Nephron progenitor cell (in vitro differentiated cells): ENCODE measurements around the gene PARN.
A peak's percentile ranks its signal among the peaks of the same experiment; 100 is the strongest.

Experiments used
- DNase-seq: peaks from one replicate; pipeline ENCODE4 v3.0.0; 2021
- H3K27ac Mint-ChIP-seq: 2 replicates; pipeline ENCODE4 v1.8.0; 2021; ENCODE audit warnings: mild to moderate bottlenecking, moderate library complexity, mixed read lengths
- H3K27me3 Mint-ChIP-seq: 2 replicates; pipeline ENCODE4 v1.8.0; 2021; ENCODE audit warnings: mild to moderate bottlenecking, low read depth, mixed read lengths; ENCODE audit not compliant: poor library complexity
- H3K36me3 Mint-ChIP-seq: 2 replicates; pipeline ENCODE4 v1.8.0; 2021; ENCODE audit warnings: low read depth, mixed read lengths
- H3K4me1 Mint-ChIP-seq: 2 replicates; pipeline ENCODE4 v1.8.0; 2021; ENCODE audit warnings: mixed read lengths
- H3K4me3 Mint-ChIP-seq: 2 replicates; pipeline ENCODE4 v1.8.0; 2021; ENCODE audit warnings: mild to moderate bottlenecking, moderate library complexity, mixed read lengths
- H3K9me3 Mint-ChIP-seq: 2 replicates; pipeline ENCODE4 v1.8.0; 2021; ENCODE audit warnings: mild to moderate bottlenecking, moderate library complexity, mixed read lengths
- TF ChIP-seq, protein P1 (sequence below): fragments of 200-600 bp; sonication (generic); IDR thresholded peaks from 2 replicates; pipeline ENCODE4 v1.5.0; 2021; ENCODE audit warnings: antibody characterized with exemption

PARN gene

DNA sequence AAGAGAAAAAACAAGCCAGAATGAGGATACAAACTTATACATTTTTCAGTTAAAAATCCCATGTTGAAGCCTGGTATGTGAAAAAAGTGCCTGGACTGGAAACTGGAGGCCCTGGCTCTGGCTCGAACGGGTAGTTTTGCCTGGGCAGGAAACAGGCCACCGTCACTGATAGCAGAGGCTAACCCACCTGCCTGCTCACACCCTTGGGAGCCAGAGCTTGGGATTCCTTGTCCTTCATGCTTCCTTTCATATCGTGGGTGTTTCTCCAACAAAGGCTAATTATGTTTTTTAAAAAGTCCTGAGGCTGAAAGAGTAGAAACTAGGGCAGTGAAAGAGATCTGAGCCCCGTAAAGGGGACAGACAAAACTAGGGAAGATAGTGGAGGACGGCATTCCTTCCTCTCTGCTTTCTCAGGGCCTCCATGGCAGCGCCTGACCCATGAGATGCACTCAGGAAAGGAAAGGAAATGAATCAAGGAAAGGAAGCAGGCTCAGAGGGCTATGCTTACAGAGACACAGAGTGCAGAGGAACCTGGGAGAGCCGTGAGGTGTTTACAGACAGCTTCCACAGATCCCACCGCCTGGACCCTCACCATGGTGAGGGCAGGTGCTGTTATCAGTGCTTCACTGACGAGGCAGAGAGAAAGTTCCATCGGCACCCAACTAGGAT is 138.1 kb downstream of the PARN start:
- H3K4me1 Mint-ChIP-seq: peaks cover 64% of the 10 kb centered on the region
- H3K27me3 Mint-ChIP-seq: peaks cover 3% of the 10 kb centered on the region
- H3K27ac Mint-ChIP-seq: peak overlapping the region; percentile 87
- DNase-seq: no peak
- H3K4me3 Mint-ChIP-seq: no peak overlapping the region
- H3K9me3 Mint-ChIP-seq: no peaks in the 10 kb centered on the region
- TF ChIP-seq, protein P1, sequence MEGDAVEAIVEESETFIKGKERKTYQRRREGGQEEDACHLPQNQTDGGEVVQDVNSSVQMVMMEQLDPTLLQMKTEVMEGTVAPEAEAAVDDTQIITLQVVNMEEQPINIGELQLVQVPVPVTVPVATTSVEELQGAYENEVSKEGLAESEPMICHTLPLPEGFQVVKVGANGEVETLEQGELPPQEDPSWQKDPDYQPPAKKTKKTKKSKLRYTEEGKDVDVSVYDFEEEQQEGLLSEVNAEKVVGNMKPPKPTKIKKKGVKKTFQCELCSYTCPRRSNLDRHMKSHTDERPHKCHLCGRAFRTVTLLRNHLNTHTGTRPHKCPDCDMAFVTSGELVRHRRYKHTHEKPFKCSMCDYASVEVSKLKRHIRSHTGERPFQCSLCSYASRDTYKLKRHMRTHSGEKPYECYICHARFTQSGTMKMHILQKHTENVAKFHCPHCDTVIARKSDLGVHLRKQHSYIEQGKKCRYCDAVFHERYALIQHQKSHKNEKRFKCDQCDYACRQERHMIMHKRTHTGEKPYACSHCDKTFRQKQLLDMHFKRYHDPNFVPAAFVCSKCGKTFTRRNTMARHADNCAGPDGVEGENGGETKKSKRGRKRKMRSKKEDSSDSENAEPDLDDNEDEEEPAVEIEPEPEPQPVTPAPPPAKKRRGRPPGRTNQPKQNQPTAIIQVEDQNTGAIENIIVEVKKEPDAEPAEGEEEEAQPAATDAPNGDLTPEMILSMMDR: no peak
- peaks cover 11% of the 10 kb centered on the region for H3K36me3 Mint-ChIP-seq

DNA sequence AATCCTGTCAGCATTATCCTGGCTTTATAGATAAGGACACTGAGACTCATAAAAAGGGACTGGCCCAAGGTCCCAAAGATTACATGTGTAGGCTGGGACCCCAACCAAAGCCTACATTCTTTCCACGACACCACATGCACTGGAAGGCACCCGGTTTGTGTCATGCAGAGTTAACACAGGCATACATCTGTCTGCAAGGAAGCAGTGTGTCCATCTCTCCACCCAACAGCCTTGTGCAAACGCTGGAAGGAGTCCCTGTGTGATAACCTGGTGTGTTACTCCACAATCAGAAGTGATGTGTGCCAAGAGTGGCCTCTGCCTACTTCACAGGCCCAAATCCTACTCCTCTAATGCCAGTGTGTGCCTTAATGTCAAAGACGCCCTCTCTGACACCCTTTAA is 139.8 kb downstream of the PARN start:
- Mint-ChIP-seq H3K27ac (peak overlapping the region; percentile 68), H3K4me1 (peaks cover 57% of the 10 kb centered on the region), H3K4me3 (no peak overlapping the region), H3K36me3 (peaks cover 11% of the 10 kb centered on the region), H3K9me3 (no peaks in the 10 kb centered on the region), H3K27me3 (peaks cover 3% of the 10 kb centered on the region)
- TF ChIP-seq, protein P1: no peak
- DNase-seq: no peak

DNA sequence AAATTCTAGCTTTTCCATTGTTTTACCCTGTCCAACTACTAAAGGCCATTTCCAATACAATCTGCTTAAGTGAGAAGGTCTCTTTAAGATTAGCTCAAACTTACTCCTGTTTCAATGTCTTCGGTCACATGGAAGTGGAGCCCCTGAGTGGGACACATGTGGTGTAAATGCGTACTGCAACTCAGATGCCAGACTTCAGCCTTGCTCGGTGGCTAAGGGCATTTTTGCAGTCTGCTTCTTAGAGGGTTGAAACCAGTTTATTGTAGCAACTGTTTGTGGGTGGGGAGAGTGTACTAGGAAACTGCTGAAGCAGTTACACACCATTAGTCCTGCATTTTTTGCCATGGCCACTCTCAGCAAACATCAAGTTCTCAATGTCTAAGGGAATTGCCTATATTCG is 140.6 kb downstream of the PARN start:
- Mint-ChIP-seq H3K27ac (no peak overlapping the region), H3K9me3 (no peaks in the 10 kb centered on the region), H3K4me1 (peaks cover 57% of the 10 kb centered on the region), H3K36me3 (peaks cover 3% of the 10 kb centered on the region), H3K4me3 (no peak overlapping the region), H3K27me3 (no peaks in the 10 kb centered on the region)
- DNase-seq: no peak
- TF ChIP-seq, protein P1: peak; percentile 28

DNA sequence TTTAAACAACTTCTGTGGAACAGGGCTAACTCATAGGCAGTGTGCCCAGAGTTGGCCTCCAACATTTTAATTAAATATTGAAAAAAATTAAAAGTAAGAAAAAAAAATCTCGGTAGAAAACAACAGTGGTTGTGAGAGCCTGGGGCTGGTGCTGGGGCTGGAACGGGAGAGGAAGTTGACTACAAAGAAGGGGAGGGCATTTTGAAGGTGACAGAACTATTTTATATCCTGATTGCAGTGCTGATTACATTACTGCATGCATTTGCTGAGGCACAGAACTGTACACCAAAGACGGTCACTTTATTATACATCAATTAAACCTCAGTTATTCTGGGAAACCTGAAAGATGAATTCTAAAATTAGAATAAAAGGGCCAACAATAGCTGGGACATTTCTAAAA is 142.5 kb downstream of the PARN start:
- no peaks in the 10 kb centered on the region for H3K9me3 Mint-ChIP-seq
- no peak for DNase-seq
- peak overlapping the region; percentile 32 for H3K4me3 Mint-ChIP-seq
- peak overlapping the region; percentile 30 for H3K27ac Mint-ChIP-seq
- peaks cover 52% of the 10 kb centered on the region for H3K4me1 Mint-ChIP-seq
- peaks cover 3% of the 10 kb centered on the region for H3K36me3 Mint-ChIP-seq
- TF ChIP-seq, protein P1: no peak
- no peaks in the 10 kb centered on the region for H3K27me3 Mint-ChIP-seq

DNA sequence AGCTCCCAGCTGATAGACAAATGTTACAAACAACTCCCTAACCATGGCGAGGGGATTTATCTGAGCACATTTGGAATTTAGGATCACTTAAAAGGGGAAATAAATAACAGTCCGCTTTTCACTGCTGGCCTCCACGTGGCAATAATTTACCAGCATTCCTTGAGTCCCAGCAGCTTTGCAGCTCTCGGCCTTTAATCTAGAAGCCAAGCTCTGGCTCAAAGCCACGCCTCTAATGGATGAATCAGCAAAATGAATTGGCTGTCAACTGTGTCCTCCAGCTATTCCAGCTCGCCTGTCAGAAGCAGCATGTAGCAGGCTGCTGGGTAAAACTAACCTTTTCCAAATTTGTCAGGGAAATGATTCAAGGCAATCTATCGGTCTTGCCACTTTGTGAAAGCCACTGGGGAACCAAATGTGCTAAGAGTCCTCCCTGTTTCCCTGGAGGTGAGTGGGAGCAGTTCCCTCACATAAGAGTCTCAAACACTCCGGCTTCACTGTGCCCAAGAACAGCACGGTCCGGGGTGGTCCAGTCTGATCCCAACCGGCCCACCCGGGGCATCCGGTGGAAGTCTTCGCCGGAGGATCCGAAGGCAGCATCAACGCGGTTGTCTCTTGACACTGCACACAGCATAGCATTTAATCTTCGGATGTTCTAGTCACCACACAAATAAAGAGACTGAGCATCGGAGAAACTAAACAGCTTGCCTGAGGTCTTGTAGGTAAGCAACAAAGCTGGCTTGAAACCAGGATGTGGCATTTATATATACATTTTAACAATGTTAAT is 143.3 kb downstream of the PARN start:
- TF ChIP-seq, protein P1: no peak
- DNase-seq: peak; percentile 51
- no peaks in the 10 kb centered on the region for H3K27me3 Mint-ChIP-seq
- H3K36me3 Mint-ChIP-seq: peaks cover 8% of the 10 kb centered on the region
- peaks cover 44% of the 10 kb centered on the region for H3K4me1 Mint-ChIP-seq
- H3K4me3 Mint-ChIP-seq: peak overlapping the region; percentile 40
- peaks cover 1% of the 10 kb centered on the region for H3K9me3 Mint-ChIP-seq
- no peak overlapping the region for H3K27ac Mint-ChIP-seq
